Measurements from ENCODE around the gene ACTL7A. TPM values are rescaled to one million over a fixed set of nuclear protein-coding genes. Genes with fewer than 3 reads are reported as not detected.
"Not testable (repeated sequence)": the region's sequence is repeated elsewhere in the genome, so short reads cannot be mapped to it uniquely, and the experiment has no call there.

The ACTL7A gene
- polyA plus RNA-seq, 1 donor = not detected

DNA sequence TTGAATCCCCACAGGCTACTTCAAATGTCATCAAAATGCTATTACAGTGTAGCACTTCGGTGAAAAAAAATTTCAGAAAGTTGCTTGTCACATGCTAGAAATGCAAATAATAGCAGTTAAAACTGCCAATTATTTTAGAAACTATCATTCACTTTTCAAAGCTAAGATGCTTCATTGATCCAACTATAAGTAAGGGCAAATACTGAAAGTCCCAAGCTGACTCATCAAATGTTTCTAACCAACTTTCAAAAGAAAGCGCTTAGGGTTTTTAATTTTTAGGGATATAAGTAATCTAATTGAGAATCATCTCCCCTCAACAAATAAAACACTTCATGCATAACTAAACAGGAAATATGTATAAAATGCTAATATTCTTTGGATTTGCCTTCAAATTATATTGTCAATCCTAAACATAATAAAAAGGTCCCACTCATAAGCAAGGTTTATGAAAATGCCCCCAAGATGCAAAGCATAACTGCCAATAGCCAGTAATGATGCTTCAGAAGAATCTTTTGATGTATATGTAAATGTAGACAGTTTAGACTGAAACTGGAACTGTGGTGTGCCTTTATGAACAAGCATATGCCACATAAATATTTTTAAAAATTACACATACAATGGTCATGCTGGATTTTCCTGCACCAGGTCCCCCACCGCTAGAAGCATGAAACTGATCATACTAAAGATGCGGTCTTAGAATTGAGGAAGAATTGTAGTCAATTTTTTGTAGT lies 12.2 kb downstream of the ACTL7A start:
- Histone ChIP-seq H3K36me3 (ENCODE audit: control insufficient read depth, insufficient read depth, low read length) (peaks cover 65% of the 10 kb centered on the region), H3K27me3 (ENCODE audit: control insufficient read depth, insufficient read depth, low read length) (no peaks in the 10 kb centered on the region), H3K4me3 (ENCODE audit: low read length) (no peak overlapping the region), H3K27ac (ENCODE audit: low read length) (no peak overlapping the region), H3K4me1 (ENCODE audit: control insufficient read depth, insufficient read depth, low read length) (no peaks in the 10 kb centered on the region), H3K9me3 (ENCODE audit: control insufficient read depth, low read depth, low read length) (peaks cover 3% of the 10 kb centered on the region)
- DNase-seq = no peak
- 100% methylated on average over 3 of the region's 4 CpGs for WGBS (ENCODE audit: insufficient coverage, low lambda C conversion rate)

DNA sequence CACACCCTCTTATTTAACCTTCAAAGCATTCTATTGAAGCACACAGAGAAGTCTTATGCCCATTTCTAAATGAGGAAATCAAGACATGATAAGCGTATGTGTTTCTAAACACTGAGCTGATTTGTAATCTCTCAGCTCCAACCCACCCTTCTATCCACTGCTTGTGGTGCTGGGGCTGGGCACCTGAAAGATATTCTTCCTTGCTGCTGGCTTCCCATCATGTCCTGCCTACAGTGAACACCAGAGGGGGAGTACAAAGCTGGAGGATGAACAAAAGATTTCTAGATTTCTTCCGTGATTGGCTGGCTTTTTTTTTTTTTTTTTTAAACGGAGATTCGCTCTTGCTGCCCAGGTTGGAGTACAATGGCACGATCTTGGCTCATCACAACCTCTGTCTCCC lies 14.4 kb downstream of the ACTL7A start:
- WGBS (ENCODE audit: insufficient coverage, low lambda C conversion rate) = no CpG with 5 or more reads among the region's 5 CpGs
- Histone ChIP-seq H3K27me3 (ENCODE audit: control insufficient read depth, insufficient read depth, low read length) (no peaks in the 10 kb centered on the region), H3K4me3 (ENCODE audit: low read length) (no peak overlapping the region)

GRCh38 chr9:108877524-108877923 lies 15.5 kb downstream of the ACTL7A start:
- 100% methylated on average over 1 of the region's 2 CpGs for WGBS (ENCODE audit: insufficient coverage, low lambda C conversion rate)
- H3K36me3 ChIP-seq (ENCODE audit: control insufficient read depth, insufficient read depth, low read length) = peaks cover 70% of the 10 kb centered on the region
- no peak for DNase-seq
- H3K9me3 ChIP-seq (ENCODE audit: control insufficient read depth, low read depth, low read length) = no peaks in the 10 kb centered on the region
- no peaks in the 10 kb centered on the region for H3K4me1 ChIP-seq (ENCODE audit: control insufficient read depth, insufficient read depth, low read length)
- no peak overlapping the region for H3K4me3 ChIP-seq (ENCODE audit: low read length)
- no peak overlapping the region for H3K27ac ChIP-seq (ENCODE audit: low read length)
- no peaks in the 10 kb centered on the region for H3K27me3 ChIP-seq (ENCODE audit: control insufficient read depth, insufficient read depth, low read length)

More for the DNA sequence above, 14.4 kb downstream of the ACTL7A start:
- DNase-seq = no peak
- no peaks in the 10 kb centered on the region for H3K4me1 ChIP-seq (ENCODE audit: control insufficient read depth, insufficient read depth, low read length)
- peaks cover 3% of the 10 kb centered on the region for H3K9me3 ChIP-seq (ENCODE audit: control insufficient read depth, low read depth, low read length)
- H3K36me3 ChIP-seq (ENCODE audit: control insufficient read depth, insufficient read depth, low read length) = peaks cover 71% of the 10 kb centered on the region
- H3K27ac ChIP-seq (ENCODE audit: low read length) = no peak overlapping the region

GRCh38 chr9:108880738-108881316 lies 18.8 kb downstream of the ACTL7A start:
- H3K4me1 ChIP-seq (ENCODE audit: control insufficient read depth, insufficient read depth, low read length) = peaks cover 7% of the 10 kb centered on the region
- H3K27me3 ChIP-seq (ENCODE audit: control insufficient read depth, insufficient read depth, low read length) = no peaks in the 10 kb centered on the region
- H3K9me3 ChIP-seq (ENCODE audit: control insufficient read depth, low read depth, low read length) = no peaks in the 10 kb centered on the region
- no peak overlapping the region for H3K4me3 ChIP-seq (ENCODE audit: low read length)
- H3K36me3 ChIP-seq (ENCODE audit: control insufficient read depth, insufficient read depth, low read length) = peaks cover 51% of the 10 kb centered on the region
- no peak overlapping the region for H3K27ac ChIP-seq (ENCODE audit: low read length)
- DNase-seq = no peak
- WGBS (ENCODE audit: insufficient coverage, low lambda C conversion rate) = 100% methylated on average over 1 of the region's 3 CpGs

- no peak for DNase-seq
- no peaks in the 10 kb centered on the region for H3K27me3 ChIP-seq (ENCODE audit: control insufficient read depth, insufficient read depth, low read length)
- WGBS (ENCODE audit: insufficient coverage, low lambda C conversion rate) = no CpG with 5 or more reads among the region's 6 CpGs
- H3K9me3 ChIP-seq (ENCODE audit: control insufficient read depth, low read depth, low read length) = no peaks in the 10 kb centered on the region
- H3K4me3 ChIP-seq (ENCODE audit: low read length) = no peak overlapping the region
- H3K36me3 ChIP-seq (ENCODE audit: control insufficient read depth, insufficient read depth, low read length) = peaks cover 42% of the 10 kb centered on the region
- H3K4me1 ChIP-seq (ENCODE audit: control insufficient read depth, insufficient read depth, low read length) = peaks cover 15% of the 10 kb centered on the region
- no peak overlapping the region for H3K27ac ChIP-seq (ENCODE audit: low read length)
These were observed 20.2 kb downstream of the ACTL7A start for GRCh38 chr9:108882052-108882888.

- Histone ChIP-seq H3K4me3 (ENCODE audit: low read length) (no peak overlapping the region), H3K36me3 (ENCODE audit: control insufficient read depth, insufficient read depth, low read length) (peaks cover 34% of the 10 kb centered on the region), H3K4me1 (ENCODE audit: control insufficient read depth, insufficient read depth, low read length) (peaks cover 15% of the 10 kb centered on the region), H3K27me3 (ENCODE audit: control insufficient read depth, insufficient read depth, low read length) (no peaks in the 10 kb centered on the region), H3K27ac (ENCODE audit: low read length) (no peak overlapping the region), H3K9me3 (ENCODE audit: control insufficient read depth, low read depth, low read length) (no peaks in the 10 kb centered on the region)
- no peak for DNase-seq
- WGBS (ENCODE audit: insufficient coverage, low lambda C conversion rate) = no CpG with 5 or more reads among the region's 3 CpGs
These were observed 21.0 kb downstream of the ACTL7A start for GRCh38 chr9:108883085-108883484.

- H3K27ac ChIP-seq (ENCODE audit: low read length) = no peak overlapping the region
- H3K36me3 ChIP-seq (ENCODE audit: control insufficient read depth, insufficient read depth, low read length) = peaks cover 26% of the 10 kb centered on the region
These were observed 22.6 kb downstream of the ACTL7A start for GRCh38 chr9:108884701-108885100.

DNA sequence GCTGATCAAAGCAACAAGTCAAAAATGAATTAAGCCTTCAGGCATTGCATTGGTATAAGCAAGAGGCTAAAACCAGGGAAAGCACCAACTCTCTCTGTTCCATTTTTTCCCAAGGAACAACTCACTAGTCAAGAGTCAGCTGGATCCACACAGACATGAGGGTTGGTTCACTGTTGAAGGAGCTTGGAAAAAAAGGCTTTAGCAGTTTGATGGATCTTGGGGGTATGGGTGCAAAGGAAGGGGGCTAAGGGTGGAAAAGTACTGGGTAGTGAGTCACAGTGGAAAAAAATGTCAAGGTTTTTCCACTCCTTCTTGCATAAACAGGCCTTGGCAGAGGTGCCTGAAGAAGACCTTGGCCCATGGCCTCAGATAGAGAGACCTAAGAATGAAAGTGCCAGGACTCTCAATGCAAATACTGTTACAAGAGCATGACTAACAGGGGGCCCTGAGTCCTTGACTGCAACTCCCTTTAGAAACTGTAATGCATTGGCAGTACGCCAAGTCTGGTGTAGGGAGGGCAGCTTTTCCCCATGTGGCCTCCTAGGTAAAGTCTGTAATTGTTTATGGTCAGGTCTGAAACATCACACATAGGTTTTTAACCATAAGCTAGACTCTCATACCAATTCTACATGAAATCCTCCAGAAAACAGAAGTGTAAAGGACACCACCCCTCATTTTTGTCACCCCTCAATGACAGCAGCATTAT lies 23.7 kb downstream of the ACTL7A start:
- Histone ChIP-seq H3K36me3 (ENCODE audit: control insufficient read depth, insufficient read depth, low read length) (peaks cover 22% of the 10 kb centered on the region), H3K4me1 (ENCODE audit: control insufficient read depth, insufficient read depth, low read length) (peaks cover 15% of the 10 kb centered on the region), H3K27me3 (ENCODE audit: control insufficient read depth, insufficient read depth, low read length) (no peaks in the 10 kb centered on the region), H3K27ac (ENCODE audit: low read length) (peak overlapping the region; percentile 91), H3K4me3 (ENCODE audit: low read length) (no peak overlapping the region), H3K9me3 (ENCODE audit: control insufficient read depth, low read depth, low read length) (no peaks in the 10 kb centered on the region)
- DNase-seq = peak; percentile 96 to 98
- WGBS (ENCODE audit: insufficient coverage, low lambda C conversion rate) = no CpG with 5 or more reads among the region's 1 CpG

More at GRCh38 chr9:108884701-108885100, 22.6 kb downstream of the ACTL7A start:
- no peak overlapping the region for H3K4me3 ChIP-seq (ENCODE audit: low read length)
- DNase-seq = no peak
- no peaks in the 10 kb centered on the region for H3K9me3 ChIP-seq (ENCODE audit: control insufficient read depth, low read depth, low read length)
- H3K27me3 ChIP-seq (ENCODE audit: control insufficient read depth, insufficient read depth, low read length) = no peaks in the 10 kb centered on the region
- H3K4me1 ChIP-seq (ENCODE audit: control insufficient read depth, insufficient read depth, low read length) = peaks cover 15% of the 10 kb centered on the region
- 95% methylated on average over 2 of the region's 3 CpGs for WGBS (ENCODE audit: insufficient coverage, low lambda C conversion rate)

GRCh38 chr9:108886594-108887271 lies 24.7 kb downstream of the ACTL7A start:
- H3K9me3 ChIP-seq (ENCODE audit: control insufficient read depth, low read depth, low read length); H3K27me3 ChIP-seq (ENCODE audit: control insufficient read depth, insufficient read depth, low read length); H3K4me3 ChIP-seq (ENCODE audit: low read length): not testable (repeated sequence)
- peaks cover 27% of the 10 kb centered on the region for H3K36me3 ChIP-seq (ENCODE audit: control insufficient read depth, insufficient read depth, low read length)
- peak in 1 of 2 donors; percentile 27 for DNase-seq
- no CpG with 5 or more reads among the region's 3 CpGs for WGBS (ENCODE audit: insufficient coverage, low lambda C conversion rate)
- H3K27ac ChIP-seq (ENCODE audit: low read length) = peak overlapping the region; percentile 91
- peaks cover 15% of the 10 kb centered on the region for H3K4me1 ChIP-seq (ENCODE audit: control insufficient read depth, insufficient read depth, low read length)
